RWPE2 (cell line): ENCODE measurements around the gene VPS33B.

Experiments
- ATAC-seq: fragments of 200-7000 bp; cut with Tn5 transposase; 3 replicates; pipeline ENCODE4 v1.9.1; 2021; ENCODE audit warnings: low read depth
- DNase-seq: peaks from one replicate; pipeline ENCODE4 v3.0.0-alpha.2; 2020; ENCODE audit warnings: low spot score
- H3K27ac ChIP-seq: fragments of 450-650 bp; 2 replicates; pipeline ENCODE4 v1.5.1; 2017; ENCODE audit warnings: mild to moderate bottlenecking; ENCODE audit not compliant: poor library complexity, severe bottlenecking
- H3K27me3 ChIP-seq: fragments of 250-450 bp; sonication (Bioruptor Pico); 2 replicates; pipeline ENCODE4 v1.5.1; 2021; ENCODE audit warnings: mild to moderate bottlenecking, moderate library complexity; ENCODE audit not compliant: insufficient read depth, poor library complexity, severe bottlenecking
- H3K36me3 ChIP-seq: fragments of 250-450 bp; sonication (Bioruptor Pico); 2 replicates; pipeline ENCODE4 v1.5.1; 2020; ENCODE audit warnings: low read depth, mild to moderate bottlenecking, moderate library complexity
- H3K4me1 ChIP-seq: fragments of 250-450 bp; sonication (Bioruptor Pico); 2 replicates; pipeline ENCODE4 v1.5.1; 2021; ENCODE audit warnings: mild to moderate bottlenecking, moderate library complexity; ENCODE audit not compliant: insufficient read depth, poor library complexity, severe bottlenecking
- H3K4me3 ChIP-seq: fragments of 250-450 bp; sonication (Bioruptor Pico); 2 replicates; pipeline ENCODE4 v1.5.1; 2021; ENCODE audit warnings: mild to moderate bottlenecking, moderate library complexity; ENCODE audit not compliant: severe bottlenecking
- H3K9me3 ChIP-seq: fragments of 250-450 bp; sonication (Bioruptor Pico); 2 replicates; pipeline ENCODE4 v1.5.1; 2021; ENCODE audit warnings: mild to moderate bottlenecking, moderate library complexity; ENCODE audit not compliant: severe bottlenecking
- CTCF ChIP-seq: fragments of 450-650 bp; IDR thresholded peaks from one replicate; pipeline ENCODE4 v1.5.1; 2017; ENCODE audit warnings: mild to moderate bottlenecking, moderate library complexity; ENCODE audit not compliant: poor library complexity, severe bottlenecking

Gene VPS33B

GRCh38 chr15:90957791-90958190 is 64.6 kb downstream of the VPS33B start:
- Histone ChIP-seq H3K27ac (peak overlapping the region; percentile 76), H3K9me3 (no peaks in the 10 kb centered on the region), H3K36me3 (peaks cover 50% of the 10 kb centered on the region), H3K4me3 (no peak overlapping the region), H3K27me3 (no peaks in the 10 kb centered on the region), H3K4me1 (peaks cover 5% of the 10 kb centered on the region)
- TF ChIP-seq CTCF: no peak
- ATAC-seq (no peak), DNase-seq (no peak)

- Histone ChIP-seq H3K4me3 (peak overlapping the region; percentile 56), H3K9me3 (no peaks in the 10 kb centered on the region), H3K4me1 (peaks cover 5% of the 10 kb centered on the region), H3K27me3 (no peaks in the 10 kb centered on the region), H3K27ac (peak overlapping the region; percentile 76), H3K36me3 (peaks cover 44% of the 10 kb centered on the region)
- TF ChIP-seq CTCF: no peak
- no peak for DNase-seq
- peak; percentile 5 for ATAC-seq
These were observed 65.2 kb downstream of the VPS33B start for GRCh38 chr15:90957031-90957790.

- Histone ChIP-seq H3K4me1 (peaks cover 5% of the 10 kb centered on the region), H3K27ac (peak overlapping the region; percentile 76), H3K27me3 (no peaks in the 10 kb centered on the region), H3K9me3 (no peaks in the 10 kb centered on the region), H3K4me3 (peak overlapping the region; percentile 56), H3K36me3 (peaks cover 43% of the 10 kb centered on the region)
- DNase-seq (no peak), ATAC-seq (peak; percentile 35)
- peak; percentile 100 for TF ChIP-seq CTCF
These were observed 65.9 kb downstream of the VPS33B start for GRCh38 chr15:90956274-90957030.

- no peaks in the 10 kb centered on the region for H3K27me3 ChIP-seq
- H3K4me1 ChIP-seq: peaks cover 5% of the 10 kb centered on the region
- DNase-seq (no peak), ATAC-seq (no peak)
- H3K4me3 ChIP-seq: peak overlapping the region; percentile 56
- no peak for TF ChIP-seq CTCF
- H3K36me3 ChIP-seq: peaks cover 43% of the 10 kb centered on the region
- H3K27ac ChIP-seq: peak overlapping the region; percentile 76
- no peaks in the 10 kb centered on the region for H3K9me3 ChIP-seq
These were observed 66.6 kb downstream of the VPS33B start for GRCh38 chr15:90955624-90956273.
